H1 (cell line): ENCODE results near the gene ARHGEF12.

ENCODE experiments used
- POLR2A ChIP-seq, 2 experiments: IDR thresholded peaks; 1 replicate in 1 of 2; 2 replicates in 1 of 2; pipeline ENCODE4 v1.6.1; 2011; ENCODE audit warnings: low read depth in 2 of 2, low read length in 2 of 2, mild to moderate bottlenecking in 2 of 2; ENCODE audit errors: control extremely low read depth in 1 of 2
- RBBP5 ChIP-seq: IDR thresholded peaks from 2 replicates; pipeline ENCODE4 v1.7.1; 2012; ENCODE audit warnings: low read depth, mild to moderate bottlenecking, inconsistent platforms, low read length, moderate library complexity, borderline replicate concordance
- RFX5 ChIP-seq: IDR thresholded peaks from 2 replicates; pipeline ENCODE4 v1.6.1; 2011; ENCODE audit warnings: low read depth, low read length, improper control_type of control experiment, borderline replicate concordance

DNA sequence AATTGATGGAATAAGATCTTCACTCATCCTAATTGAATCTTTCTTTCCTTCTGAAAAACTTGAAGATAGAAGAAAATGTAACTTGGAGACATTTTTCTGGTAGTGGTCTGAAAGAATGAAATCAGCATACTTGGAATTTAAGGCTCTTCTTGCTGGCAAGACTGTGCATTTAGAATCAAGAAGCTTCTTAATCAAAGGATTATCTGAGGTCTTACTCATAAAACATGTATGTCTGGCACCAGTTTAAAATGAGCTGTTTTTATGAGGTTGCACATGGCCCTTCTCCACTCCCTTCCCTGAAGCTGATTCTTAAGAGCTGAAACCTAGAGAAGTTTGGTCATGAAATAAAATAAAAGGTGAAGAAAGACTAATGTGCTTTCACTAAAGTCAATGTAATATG, 77.3 kb downstream of the ARHGEF12 start:
- TF ChIP-seq RFX5: no peak
- no peak for TF ChIP-seq RBBP5
- TF ChIP-seq POLR2A (IDR thresholded peaks at IDR 0.05; ENCODE audit: control extremely low read depth in 1 of 2, low read depth in 2 of 2, low read length in 2 of 2): no peak
